ENCODE data around the gene FAM209A. TPM values are rescaled to one million over a fixed set of nuclear protein-coding genes. Genes with fewer than 3 reads are reported as not detected.

The FAM209A gene
- total RNA-seq, 2 donors from 2014 or later = not detected

DNA sequence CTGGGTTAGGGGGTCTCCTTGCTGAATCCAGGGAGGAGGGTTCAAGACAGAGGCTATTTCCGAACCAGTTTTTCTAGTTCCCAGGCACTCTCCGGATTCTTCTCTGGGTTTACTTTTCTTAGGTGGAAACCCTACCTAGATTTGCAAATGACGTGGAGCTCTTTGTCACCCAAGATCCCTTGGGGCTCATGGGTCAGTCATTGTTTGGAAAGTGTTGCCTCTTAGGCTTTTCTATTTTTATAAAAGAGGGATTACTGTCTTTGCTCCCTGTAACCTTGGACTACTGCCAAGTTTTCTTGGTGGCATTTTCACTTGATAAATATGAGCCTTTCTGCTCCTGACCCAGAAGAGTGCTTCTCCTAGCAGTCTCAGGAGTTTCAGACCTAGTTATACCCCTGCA lies 42.1 kb downstream of the FAM209A start:
- DNase-seq = no peak
- Histone ChIP-seq H3K4me1 (ENCODE audit: control insufficient read depth, insufficient read depth, low read length) (no peaks in the 10 kb centered on the region), H3K4me3 (ENCODE audit: low read length) (no peak overlapping the region), H3K9ac (ENCODE audit: extremely low read depth, low read length, poor library complexity, severe bottlenecking) (no peak overlapping the region), H3K9me3 (ENCODE audit: control insufficient read depth, low read length) (no peaks in the 10 kb centered on the region), H3K36me3 (ENCODE audit: control insufficient read depth, insufficient read depth, low read length) (no peaks in the 10 kb centered on the region), H3K27ac (ENCODE audit: low read depth, low read length) (no peak overlapping the region), H3K27me3 (ENCODE audit: control insufficient read depth, insufficient read depth, low read length, poor library complexity, severe bottlenecking) (no peaks in the 10 kb centered on the region)
- Mint-ChIP-seq H3K36me3 (ENCODE audit: low read depth) (no peaks in the 10 kb centered on the region), H3K4me1 (peaks cover 5% of the 10 kb centered on the region), H3K4me3 (no peak overlapping the region), H3K9me3 (peaks cover 1% of the 10 kb centered on the region), H3K27me3 (ENCODE audit: insufficient read depth) (peaks cover 4% of the 10 kb centered on the region), H3K27ac (no peak overlapping the region)
- WGBS, 2 experiments (ENCODE audit: insufficient coverage in 1 of 2, insufficient read length in 1 of 2) = 89 to 95% methylated on average over 3 of the region's 3 CpGs
- TF ChIP-seq, protein P1, sequence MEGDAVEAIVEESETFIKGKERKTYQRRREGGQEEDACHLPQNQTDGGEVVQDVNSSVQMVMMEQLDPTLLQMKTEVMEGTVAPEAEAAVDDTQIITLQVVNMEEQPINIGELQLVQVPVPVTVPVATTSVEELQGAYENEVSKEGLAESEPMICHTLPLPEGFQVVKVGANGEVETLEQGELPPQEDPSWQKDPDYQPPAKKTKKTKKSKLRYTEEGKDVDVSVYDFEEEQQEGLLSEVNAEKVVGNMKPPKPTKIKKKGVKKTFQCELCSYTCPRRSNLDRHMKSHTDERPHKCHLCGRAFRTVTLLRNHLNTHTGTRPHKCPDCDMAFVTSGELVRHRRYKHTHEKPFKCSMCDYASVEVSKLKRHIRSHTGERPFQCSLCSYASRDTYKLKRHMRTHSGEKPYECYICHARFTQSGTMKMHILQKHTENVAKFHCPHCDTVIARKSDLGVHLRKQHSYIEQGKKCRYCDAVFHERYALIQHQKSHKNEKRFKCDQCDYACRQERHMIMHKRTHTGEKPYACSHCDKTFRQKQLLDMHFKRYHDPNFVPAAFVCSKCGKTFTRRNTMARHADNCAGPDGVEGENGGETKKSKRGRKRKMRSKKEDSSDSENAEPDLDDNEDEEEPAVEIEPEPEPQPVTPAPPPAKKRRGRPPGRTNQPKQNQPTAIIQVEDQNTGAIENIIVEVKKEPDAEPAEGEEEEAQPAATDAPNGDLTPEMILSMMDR (conservative IDR thresholded peaks at IDR 0.05) = no peak

- Mint-ChIP-seq H3K9me3 (peaks cover 1% of the 10 kb centered on the region), H3K36me3 (ENCODE audit: low read depth) (no peaks in the 10 kb centered on the region), H3K27ac (no peak overlapping the region), H3K27me3 (ENCODE audit: insufficient read depth) (peaks cover 9% of the 10 kb centered on the region), H3K4me1 (peaks cover 13% of the 10 kb centered on the region), H3K4me3 (no peak overlapping the region)
- Histone ChIP-seq H3K9me3 (ENCODE audit: control insufficient read depth, low read length) (no peaks in the 10 kb centered on the region), H3K36me3 (ENCODE audit: control insufficient read depth, insufficient read depth, low read length) (no peaks in the 10 kb centered on the region), H3K9ac (ENCODE audit: extremely low read depth, low read length, poor library complexity, severe bottlenecking) (no peak overlapping the region), H3K27ac (ENCODE audit: low read depth, low read length) (no peak overlapping the region), H3K4me3 (ENCODE audit: low read length) (no peak overlapping the region), H3K4me1 (ENCODE audit: control insufficient read depth, insufficient read depth, low read length) (peaks cover 3% of the 10 kb centered on the region), H3K27me3 (ENCODE audit: control insufficient read depth, insufficient read depth, low read length, poor library complexity, severe bottlenecking) (no peaks in the 10 kb centered on the region)
- TF ChIP-seq, protein P1 (conservative IDR thresholded peaks at IDR 0.05) = no peak
- DNase-seq = no peak
- 0% methylated on average over 1 to 2 of the region's 2 CpGs for WGBS, 2 experiments (ENCODE audit: insufficient coverage in 1 of 2, insufficient read length in 1 of 2)
Observed at GRCh38 chr20:56570832-56571231, 46.3 kb downstream of the FAM209A start.

GRCh38 chr20:56572172-56572571 lies 47.6 kb downstream of the FAM209A start:
- TF ChIP-seq, protein P1 (conservative IDR thresholded peaks at IDR 0.05) = no peak
- DNase-seq = no peak
- H3K27me3 Mint-ChIP-seq (ENCODE audit: insufficient read depth) = peaks cover 9% of the 10 kb centered on the region
- Histone ChIP-seq H3K27me3 (ENCODE audit: control insufficient read depth, insufficient read depth, low read length, poor library complexity, severe bottlenecking) (no peaks in the 10 kb centered on the region), H3K9me3 (ENCODE audit: control insufficient read depth, low read length) (no peaks in the 10 kb centered on the region), H3K27ac (ENCODE audit: low read depth, low read length) (no peak overlapping the region), H3K36me3 (ENCODE audit: control insufficient read depth, insufficient read depth, low read length) (no peaks in the 10 kb centered on the region), H3K4me1 (ENCODE audit: control insufficient read depth, insufficient read depth, low read length) (peaks cover 3% of the 10 kb centered on the region), H3K9ac (ENCODE audit: extremely low read depth, low read length, poor library complexity, severe bottlenecking) (no peak overlapping the region), H3K4me3 (ENCODE audit: low read length) (no peak overlapping the region)
- no peak overlapping the region for H3K4me3 Mint-ChIP-seq
- WGBS, 2 experiments (ENCODE audit: insufficient coverage in 1 of 2, insufficient read length in 1 of 2) = 97 to 100% methylated on average over 1 to 4 of the region's 4 CpGs
- peaks cover 9% of the 10 kb centered on the region for H3K4me1 Mint-ChIP-seq
- no peaks in the 10 kb centered on the region for H3K36me3 Mint-ChIP-seq (ENCODE audit: low read depth)
- peaks cover 1% of the 10 kb centered on the region for H3K9me3 Mint-ChIP-seq
- no peak overlapping the region for H3K27ac Mint-ChIP-seq

All from endodermal cell (in vitro differentiated cells).